Measurements from ENCODE around the gene VSTM2B.

DNA sequence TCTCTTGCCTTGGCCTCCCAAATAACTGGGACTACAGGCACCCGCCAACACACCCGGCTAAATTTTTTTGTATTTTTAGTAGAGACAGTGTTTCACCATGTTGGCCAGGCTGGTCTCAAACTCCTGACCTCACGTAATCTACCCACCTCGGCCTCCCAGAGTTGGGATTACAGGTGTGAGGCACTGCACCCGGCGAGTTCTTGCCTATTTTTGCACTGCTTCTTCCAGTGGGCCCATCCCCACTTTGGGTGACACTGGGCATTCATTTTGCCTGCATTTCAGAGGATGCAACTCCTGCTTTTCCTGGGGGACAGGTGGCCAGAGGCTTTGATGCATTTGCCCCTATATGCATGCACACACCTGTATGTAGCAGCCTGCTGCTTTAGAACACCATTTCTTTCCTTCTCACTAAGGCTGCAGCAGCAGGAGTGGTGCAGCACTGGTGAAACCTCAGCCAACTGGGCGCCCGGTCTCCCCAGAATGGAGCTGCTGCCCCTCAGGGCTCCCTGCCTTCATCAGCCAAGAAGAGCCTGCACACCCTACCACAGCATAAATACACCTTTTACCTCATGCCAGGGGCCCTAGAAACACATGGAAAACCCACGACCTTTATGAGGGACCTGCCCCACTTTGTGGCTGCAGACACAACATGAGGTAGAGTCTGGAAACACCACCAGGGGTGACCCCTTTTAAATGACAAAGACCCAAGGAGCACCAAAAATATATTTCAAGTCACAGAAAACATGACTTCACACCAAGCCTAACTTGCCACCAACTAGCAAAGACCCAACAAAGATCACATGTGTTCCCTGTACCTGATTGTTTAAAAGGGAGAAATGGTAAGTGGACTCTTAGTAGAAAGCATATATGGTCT lies 43.5 kb downstream of the VSTM2B start:
- TF ChIP-seq, protein P1, sequence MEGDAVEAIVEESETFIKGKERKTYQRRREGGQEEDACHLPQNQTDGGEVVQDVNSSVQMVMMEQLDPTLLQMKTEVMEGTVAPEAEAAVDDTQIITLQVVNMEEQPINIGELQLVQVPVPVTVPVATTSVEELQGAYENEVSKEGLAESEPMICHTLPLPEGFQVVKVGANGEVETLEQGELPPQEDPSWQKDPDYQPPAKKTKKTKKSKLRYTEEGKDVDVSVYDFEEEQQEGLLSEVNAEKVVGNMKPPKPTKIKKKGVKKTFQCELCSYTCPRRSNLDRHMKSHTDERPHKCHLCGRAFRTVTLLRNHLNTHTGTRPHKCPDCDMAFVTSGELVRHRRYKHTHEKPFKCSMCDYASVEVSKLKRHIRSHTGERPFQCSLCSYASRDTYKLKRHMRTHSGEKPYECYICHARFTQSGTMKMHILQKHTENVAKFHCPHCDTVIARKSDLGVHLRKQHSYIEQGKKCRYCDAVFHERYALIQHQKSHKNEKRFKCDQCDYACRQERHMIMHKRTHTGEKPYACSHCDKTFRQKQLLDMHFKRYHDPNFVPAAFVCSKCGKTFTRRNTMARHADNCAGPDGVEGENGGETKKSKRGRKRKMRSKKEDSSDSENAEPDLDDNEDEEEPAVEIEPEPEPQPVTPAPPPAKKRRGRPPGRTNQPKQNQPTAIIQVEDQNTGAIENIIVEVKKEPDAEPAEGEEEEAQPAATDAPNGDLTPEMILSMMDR (conservative IDR thresholded peaks at IDR 0.05; ENCODE audit: low read depth, low read length), result no peak
- no peak for TF ChIP-seq EZH2 (IDR thresholded peaks at IDR 0.05; ENCODE audit: borderline replicate concordance, low read depth, low read length, poor library complexity, severe bottlenecking)
